Measurements from ENCODE around the gene PLEKHH1.
"Not testable (repeated sequence)": the region's sequence is repeated elsewhere in the genome, so short reads cannot be mapped to it uniquely, and the experiment has no call there.

PLEKHH1 gene

GRCh38 chr14:67584978-67585377 is 51.9 kb downstream of the PLEKHH1 start:
- DNase-seq = no peak

- DNase-seq = no peak
These were observed 53.3 kb downstream of the PLEKHH1 start for GRCh38 chr14:67586369-67586768.

- DNase-seq = no peak
These were observed 56.2 kb downstream of the PLEKHH1 start for GRCh38 chr14:67589204-67589770.

- DNase-seq = not testable (repeated sequence)
These were observed 60.6 kb downstream of the PLEKHH1 start for GRCh38 chr14:67593650-67594049.

- no peak for DNase-seq
These were observed 62.3 kb downstream of the PLEKHH1 start for GRCh38 chr14:67595392-67595791.

GRCh38 chr14:67599698-67600561 is 66.8 kb downstream of the PLEKHH1 start, which contains the start of gene PIGH:
Gene PIGH (minus strand): TSS chr14:67600268. CDS start chr14:67600203, 65 bp downstream.
- DNase-seq = peak; percentile 83

- DNase-seq = not testable (repeated sequence)
These were observed 67.5 kb downstream of the PLEKHH1 start for GRCh38 chr14:67600562-67600974.

GRCh38 chr14:67602076-67602475 is 69.0 kb downstream of the PLEKHH1 start:
- DNase-seq = no peak

GRCh38 chr14:67602995-67603545 is 70.0 kb downstream of the PLEKHH1 start:
- no peak for DNase-seq

GRCh38 chr14:67607646-67608045 is 74.6 kb downstream of the PLEKHH1 start:
- no peak for DNase-seq

- DNase-seq = no peak
These were observed 76.7 kb downstream of the PLEKHH1 start for GRCh38 chr14:67609642-67610310.

GRCh38 chr14:67610491-67610890 is 77.4 kb downstream of the PLEKHH1 start:
- DNase-seq = no peak

- DNase-seq = peak; percentile 60
These were observed 85.5 kb downstream of the PLEKHH1 start for GRCh38 chr14:67618617-67619063.

GRCh38 chr14:67619446-67620216 is 86.5 kb downstream of the PLEKHH1 start, which contains the start of gene ARG2:
Gene ARG2 (plus strand): TSS chr14:67619920. CDS start chr14:67619978, 58 bp downstream.
- peak; percentile 98 for DNase-seq

- peak; percentile 43 for DNase-seq
These were observed 87.2 kb downstream of the PLEKHH1 start for GRCh38 chr14:67620217-67620785.

- DNase-seq = peak; percentile 85
These were observed 89.6 kb downstream of the PLEKHH1 start for GRCh38 chr14:67622675-67623074.

- peak; percentile 67 for DNase-seq
These were observed 90.0 kb downstream of the PLEKHH1 start for GRCh38 chr14:67623114-67623513.

GRCh38 chr14:67626131-67626530 is 93.0 kb downstream of the PLEKHH1 start:
- not testable (repeated sequence) for DNase-seq

- no peak for DNase-seq
These were observed 94.4 kb downstream of the PLEKHH1 start for GRCh38 chr14:67627519-67627918.

GRCh38 chr14:67630186-67630585 is 97.1 kb downstream of the PLEKHH1 start:
- no peak for DNase-seq

- DNase-seq = no peak
These were observed 97.8 kb downstream of the PLEKHH1 start for GRCh38 chr14:67630938-67631337.
